IPS-18c (cell line): Measurements from ENCODE around the gene TSC2.

ENCODE experiments used
- H3K4me3 ChIP-seq: 2 replicates; pipeline ENCODE4 v1.7.0; 2013; ENCODE audit warnings: low read depth, mild to moderate bottlenecking, low read length, moderate library complexity; ENCODE audit not compliant: insufficient read depth
- H3K9me3 ChIP-seq: one replicate; pipeline ENCODE4 v1.6.1; 2013; ENCODE audit warnings: mild to moderate bottlenecking, low read length, moderate library complexity; ENCODE audit not compliant: control insufficient read depth, insufficient read depth

The TSC2 gene

DNA sequence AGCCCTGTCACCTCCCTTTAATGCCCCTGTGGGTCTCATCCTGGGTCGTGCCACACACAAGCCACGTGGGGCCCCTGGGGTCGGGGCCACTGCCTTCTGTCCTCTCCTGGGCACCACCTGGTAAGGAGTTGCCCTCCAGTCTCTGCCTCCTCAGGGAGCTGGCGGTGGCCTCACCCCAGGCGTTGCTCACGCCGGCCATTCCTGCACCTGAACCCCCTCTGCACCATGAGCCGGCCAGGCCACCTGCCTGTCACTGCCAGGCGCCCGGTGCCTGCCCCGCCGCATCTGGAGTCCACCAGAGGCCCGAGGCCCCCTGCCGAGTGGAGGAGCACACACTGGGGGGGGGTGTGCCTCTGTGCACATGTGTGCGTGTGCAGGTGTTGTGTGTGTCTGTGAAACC is 10.7 kb upstream of the TSC2 start:
- no peak overlapping the region for H3K4me3 ChIP-seq
- H3K9me3 ChIP-seq = no peaks in the 10 kb centered on the region

DNA sequence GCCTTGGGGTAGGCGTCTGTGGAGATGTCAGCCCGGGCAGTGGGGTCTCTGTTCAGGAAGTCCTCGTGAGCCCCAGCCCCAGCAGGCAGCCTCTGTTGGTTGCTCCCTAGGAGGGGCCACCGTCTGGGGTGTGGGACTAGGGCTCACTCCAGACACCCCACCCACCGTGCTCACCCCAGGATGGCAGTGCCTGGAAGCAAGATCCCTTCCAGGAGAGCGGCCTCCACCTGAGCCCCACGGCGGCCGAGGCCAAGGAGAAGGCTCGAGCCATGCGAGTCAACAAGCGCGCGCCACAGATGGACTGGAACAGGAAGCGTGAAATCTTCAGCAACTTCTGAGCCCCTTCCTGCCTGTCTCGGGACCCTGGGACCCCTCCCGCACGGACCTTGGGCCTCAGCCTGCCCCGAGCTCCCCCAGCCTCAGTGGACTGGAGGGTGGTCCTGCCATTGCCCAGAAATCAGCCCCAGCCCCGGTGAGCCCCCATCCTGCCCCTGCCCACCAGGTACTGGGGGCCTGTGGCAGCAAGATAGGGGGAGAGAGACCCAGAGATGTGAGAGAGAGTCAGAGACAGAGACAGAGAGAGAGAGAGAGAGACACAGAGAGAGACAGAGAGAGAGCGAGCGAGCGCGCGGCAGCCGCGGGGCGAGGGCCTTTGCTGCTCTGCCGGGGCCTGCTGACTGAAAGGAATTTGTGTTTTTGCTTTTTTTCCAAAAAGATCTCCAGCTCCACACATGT is 10.0 kb upstream of the TSC2 start:
- no peak overlapping the region for H3K4me3 ChIP-seq
- H3K9me3 ChIP-seq = no peaks in the 10 kb centered on the region

DNA sequence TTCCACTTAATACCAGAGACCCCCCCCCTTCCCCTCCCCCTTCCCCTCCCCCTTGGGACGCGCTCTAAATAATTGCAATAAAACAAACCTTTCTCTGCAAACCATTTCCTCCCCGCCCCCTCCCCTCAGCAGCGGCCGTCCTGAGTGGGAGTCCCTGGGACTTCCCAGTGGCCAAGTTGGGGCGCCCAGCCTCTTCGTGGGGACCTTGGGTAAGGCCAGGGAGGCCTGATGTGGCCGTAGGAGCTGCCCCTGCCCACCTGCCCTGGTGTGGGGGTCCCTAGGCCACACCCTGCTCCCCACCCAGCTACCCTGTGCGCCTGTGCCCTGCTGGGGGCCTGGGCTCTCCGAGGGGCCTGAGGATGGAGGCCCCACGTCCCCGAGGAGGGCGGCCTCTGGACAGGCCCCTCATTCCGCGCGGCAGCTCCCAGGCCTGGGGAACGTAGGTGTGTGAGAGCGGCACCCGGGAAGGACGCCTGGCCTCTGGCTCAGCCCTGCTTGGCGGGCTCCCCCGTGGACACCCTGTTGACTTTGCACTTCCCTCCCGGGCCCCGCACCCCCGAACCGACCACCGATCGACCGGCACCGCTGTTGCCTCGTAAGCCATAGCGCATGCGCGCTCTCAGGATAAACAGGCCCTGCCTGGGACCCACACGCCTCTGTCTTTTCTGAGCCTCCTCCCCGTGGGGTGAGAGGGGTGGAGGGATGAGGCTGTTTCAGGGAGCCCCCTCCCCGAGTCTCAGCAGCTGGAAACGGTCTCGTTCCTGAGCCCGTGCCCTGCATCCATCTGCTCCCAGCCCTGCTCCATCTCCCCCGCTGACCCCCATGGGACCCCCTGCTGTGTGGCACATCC is 9.2 kb upstream of the TSC2 start:
- no peaks in the 10 kb centered on the region for H3K9me3 ChIP-seq
- H3K4me3 ChIP-seq = no peak overlapping the region

DNA sequence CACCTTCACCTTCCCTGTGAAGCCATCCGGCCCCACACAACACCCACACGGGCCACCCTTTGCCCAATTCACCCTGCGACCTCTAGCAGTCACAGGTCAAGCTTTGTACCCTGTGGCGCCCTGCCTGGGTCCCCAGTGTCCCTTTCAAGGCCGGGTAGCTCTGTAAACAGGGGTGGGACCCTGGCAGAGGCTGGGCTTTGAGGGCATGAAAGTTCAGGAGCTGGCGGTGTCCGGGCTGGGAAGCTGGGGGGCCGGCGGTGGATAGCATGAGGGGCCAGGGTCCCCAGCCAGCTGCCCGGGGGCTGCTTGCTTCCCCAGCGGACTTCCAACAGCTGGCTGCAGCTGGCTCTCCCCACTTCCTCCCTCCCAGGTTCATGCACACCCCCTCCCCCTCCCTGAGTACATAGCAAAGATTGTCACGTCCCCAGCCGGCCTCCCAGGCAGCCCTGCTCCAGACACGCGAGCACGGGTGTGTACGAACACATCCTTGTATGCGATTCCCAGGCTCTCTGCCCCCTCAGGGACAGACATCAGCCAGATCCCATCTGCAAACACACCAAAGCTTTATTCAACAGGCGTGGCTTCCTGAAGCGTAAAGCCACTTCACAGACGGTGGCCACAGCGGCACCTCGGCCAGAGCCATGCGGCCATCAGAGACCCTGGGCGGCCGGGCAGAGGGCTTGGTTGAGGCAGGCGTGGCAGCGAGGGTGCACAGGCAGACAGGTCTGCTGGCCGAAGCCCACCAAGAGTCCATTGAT is 8.3 kb upstream of the TSC2 start:
- Histone ChIP-seq H3K9me3 (no peaks in the 10 kb centered on the region), H3K4me3 (no peak overlapping the region)

DNA sequence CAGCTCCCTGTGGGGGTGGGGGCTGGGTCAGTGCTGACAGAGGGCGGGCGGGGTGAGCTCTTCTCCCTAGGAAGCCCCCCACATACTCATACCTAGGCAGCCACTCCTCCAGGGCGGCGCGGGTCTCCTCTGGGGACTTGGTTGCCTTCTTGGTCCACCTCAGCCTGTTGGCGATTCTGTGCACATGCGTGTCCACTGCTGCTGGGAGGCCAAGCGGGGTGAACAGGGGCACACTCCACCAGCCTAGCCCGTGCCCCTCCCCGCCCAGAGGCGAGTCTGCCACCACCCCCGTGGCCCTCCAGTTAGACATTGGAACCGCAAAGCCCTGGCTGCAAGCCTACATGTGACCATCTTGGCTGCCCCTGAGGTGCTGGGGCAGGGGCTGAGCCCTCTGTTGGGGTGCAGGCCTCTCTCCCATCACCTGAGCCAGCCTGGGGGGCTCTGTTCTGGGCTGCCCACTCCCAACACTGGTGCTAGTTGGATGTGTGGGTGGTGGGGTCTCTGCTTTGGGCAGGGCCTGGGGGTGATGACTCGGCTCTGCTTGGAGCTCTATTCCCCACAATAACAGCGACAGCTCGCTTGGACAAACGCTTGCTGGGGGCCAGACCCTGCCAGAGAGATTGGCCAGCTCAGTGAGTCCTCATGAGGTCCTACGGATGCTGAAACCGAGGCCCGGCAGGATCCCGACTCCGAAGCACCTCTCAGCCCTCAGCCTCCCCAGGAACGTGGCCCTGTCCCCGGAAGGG is 7.6 kb upstream of the TSC2 start:
- no peak overlapping the region for H3K4me3 ChIP-seq

DNA sequence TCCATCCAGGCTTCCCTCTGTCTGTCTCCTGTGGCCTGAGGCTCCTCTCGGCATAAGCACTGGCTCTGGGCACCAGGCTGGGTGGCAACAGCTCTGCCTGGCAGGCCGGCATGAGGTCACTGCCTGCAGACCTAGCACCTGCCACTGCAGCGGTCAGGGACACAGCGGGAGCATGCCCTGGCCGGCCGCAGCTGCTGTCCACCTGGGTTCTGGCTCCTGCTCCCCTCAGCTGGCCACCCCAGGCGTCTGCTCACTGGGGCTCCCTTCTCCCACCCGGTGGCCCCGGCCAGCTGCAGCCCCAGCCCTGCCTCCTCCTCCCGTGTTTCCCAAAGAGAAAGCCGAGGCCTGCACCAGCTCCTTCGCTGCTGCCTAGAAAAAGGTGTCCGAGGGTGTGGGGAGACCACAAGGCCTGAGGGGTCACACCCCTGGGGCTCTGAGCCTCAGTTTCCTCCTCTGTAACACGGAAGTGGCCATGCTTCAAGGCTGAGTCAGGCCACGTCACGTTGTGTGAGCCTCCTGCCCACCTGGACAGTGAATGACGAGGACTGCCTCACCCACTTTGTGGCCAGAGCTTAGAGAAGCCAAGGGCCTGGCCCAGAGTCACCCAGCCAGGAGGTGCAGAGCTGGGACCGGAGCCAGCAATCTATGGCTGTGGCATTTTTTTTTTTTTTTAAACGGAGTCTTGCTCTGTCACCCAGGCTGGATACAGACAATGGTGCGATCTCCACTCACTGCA is 6.8 kb upstream of the TSC2 start:
- no peaks in the 10 kb centered on the region for H3K9me3 ChIP-seq
- H3K4me3 ChIP-seq = no peak overlapping the region

More for the DNA sequence above, 7.6 kb upstream of the TSC2 start:
- H3K9me3 ChIP-seq = no peaks in the 10 kb centered on the region

DNA sequence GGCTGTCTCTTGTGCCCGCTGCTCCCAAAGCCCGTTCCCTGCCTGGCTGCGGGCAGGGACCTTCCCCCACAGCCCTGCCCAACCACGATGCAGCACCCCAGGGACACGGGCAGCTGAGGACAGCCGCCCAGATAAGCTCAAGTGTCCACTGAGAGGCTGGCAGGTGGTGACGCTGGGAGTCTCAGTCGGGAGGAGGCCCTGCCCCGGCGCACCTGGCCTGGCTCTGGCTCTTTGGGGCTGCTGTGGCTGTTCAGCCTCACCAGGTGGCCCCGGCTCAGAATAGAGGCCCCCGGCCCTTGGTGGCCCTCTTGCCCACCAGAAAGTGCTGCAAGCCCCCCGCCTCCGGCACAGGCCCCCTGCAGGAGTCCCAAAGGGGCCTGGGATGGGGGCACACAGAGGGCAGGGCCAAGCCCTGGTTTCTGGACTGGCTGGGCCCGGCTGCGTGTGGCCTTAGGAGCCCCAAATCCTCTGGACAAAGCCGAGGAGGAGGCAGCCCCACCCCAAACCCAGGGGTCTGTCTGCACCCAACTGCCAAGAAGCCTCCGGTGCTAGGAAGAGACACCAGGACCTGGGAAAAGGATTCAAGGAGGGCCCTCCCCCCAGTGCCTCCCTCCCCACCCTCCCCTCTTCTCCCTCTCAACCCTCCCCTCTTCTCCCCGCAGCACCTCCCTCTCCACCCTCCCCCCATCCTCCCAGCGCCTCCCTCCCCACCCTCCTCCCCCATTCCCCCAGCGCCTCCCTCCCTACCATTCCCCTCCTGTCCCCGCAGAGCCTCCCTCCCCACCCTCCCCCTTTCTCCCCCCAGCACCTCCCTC is 5.4 kb upstream of the TSC2 start:
- no peaks in the 10 kb centered on the region for H3K9me3 ChIP-seq
- H3K4me3 ChIP-seq = no peak overlapping the region

DNA sequence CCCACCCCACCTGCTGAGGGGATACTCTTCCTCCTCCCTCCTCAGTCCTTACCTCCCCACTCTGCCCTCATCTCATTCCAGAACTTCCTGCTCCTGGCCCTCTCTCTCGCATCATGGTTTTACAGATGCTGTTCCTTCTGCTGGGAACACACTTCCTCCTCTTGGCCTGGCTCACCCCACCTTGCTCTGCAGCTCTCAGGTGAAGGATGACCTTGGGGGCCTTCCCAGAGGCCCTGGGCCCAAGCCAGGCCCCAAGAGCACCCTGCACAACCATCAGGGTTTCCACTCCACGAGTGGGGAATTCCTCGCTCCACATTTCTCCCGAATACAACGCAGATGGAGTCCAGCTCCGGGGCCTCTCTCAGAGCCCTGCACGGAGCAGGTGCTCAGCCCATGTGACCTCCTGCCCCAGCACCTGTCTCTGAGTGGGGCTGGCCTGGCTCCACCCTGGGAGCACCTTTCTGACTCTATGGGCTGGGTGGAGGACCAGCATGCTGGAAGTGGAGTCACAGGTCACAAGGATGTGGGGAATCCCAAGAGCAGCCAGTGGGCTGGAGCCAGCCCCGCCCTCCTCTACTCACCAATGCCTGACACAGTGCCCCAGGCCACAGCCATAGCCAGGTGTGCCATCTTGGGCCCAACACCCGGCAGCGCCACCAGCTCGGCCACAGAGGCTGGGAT is 4.7 kb upstream of the TSC2 start:
- Histone ChIP-seq H3K9me3 (no peaks in the 10 kb centered on the region), H3K4me3 (no peak overlapping the region)

DNA sequence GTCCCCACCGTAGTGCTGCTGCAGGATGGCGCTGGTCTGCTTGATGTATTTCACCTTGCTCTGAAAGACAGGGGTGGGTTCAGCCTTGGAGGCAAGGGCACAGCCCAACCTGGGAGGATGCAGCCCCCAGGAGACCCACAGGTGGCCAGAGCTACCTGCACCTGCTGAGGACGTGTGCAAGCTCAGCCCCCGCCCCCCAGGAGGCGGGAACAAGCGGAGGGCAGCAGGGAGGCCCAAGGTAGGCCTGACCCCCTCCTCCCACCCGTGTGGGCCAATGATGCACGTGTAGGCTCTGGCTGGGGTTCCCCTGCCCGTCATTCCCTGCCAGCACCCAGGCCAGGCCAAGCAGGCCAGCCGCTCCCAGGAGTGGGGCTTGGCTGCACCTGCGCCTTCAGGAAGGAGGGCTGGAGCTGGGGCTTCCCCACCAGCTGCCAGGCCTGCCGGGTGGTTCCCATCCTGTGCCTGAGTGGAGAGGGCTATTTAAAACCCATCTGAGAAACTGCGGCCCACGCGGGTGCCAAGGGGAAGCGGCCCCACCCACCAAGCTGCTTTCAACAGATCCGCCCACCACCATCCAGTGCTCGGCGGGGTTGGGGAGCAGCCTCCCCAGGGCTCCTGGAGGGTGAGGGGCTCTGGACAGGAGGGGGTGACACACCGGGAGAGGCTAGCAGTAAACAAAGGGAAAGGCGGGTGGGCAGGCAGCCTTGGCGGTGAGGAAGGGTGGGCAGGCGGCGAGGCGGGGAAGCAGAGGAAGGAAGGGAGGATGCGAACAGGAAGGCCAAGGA is 3.9 kb upstream of the TSC2 start:
- Histone ChIP-seq H3K9me3 (no peaks in the 10 kb centered on the region), H3K4me3 (no peak overlapping the region)

DNA sequence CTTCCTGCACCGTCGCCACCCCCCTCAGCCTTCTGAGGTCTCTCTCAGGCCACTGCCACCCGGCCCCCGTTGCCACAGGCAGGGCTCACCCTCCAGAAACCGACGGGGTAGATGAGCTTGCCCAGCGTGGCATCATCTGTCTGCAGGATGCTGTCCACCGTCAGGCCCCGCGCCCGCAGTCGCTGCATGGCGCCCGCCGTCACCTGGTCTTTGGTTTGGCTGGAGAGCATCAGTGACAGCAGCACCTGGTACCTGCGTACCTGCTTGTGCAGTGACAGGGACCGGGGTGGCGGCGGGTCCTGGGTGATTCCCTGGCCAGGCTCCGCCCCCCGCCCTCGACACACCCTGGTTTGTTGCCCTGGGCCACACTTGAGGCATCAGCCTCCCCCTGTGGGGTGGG is 3.2 kb upstream of the TSC2 start:
- Histone ChIP-seq H3K4me3 (no peak overlapping the region), H3K9me3 (no peaks in the 10 kb centered on the region)

DNA sequence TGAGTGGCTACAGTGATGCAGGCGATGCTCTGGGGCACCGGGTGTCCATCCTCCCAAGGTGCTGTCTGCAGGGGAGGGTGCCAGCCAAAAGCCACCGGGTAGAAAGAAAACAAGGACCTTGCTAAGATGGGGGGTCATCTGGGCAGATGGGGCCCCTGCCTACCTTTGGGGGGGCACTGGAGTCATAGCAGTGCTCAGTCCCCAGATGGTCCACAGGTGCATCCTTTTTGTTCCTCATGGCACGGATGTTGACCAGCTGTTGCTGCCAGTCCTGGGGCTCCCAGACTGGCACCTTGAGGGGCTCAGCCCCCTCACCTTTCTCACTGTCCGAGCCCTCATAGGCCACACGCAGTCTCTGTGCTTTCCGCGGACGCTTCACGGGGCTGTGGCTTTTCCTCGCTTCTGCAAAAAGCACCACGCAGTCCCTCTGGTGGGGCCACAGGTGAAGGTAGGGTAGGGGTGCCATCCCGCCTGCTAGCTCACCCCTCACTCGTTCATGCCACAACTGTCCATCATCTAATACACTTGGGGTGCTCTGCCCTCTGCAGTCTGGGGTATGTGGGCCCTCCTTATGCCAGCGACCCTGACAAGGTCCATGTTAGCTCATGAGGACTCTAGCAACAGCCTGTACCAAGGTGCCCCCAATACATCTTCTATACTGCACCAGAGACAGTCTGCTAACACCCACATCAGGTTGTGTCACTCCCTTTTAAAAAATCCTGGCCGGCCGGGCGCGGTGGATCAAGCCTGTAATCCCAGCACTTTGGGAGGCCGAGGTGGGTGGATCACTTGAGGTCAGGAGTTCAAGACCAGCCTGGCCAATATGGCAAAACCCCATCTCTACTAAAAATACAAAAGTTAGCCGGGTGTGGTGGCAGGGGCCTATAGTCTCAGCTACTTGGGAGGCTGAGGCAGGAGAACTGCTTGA is 1.6 kb upstream of the TSC2 start:
- H3K4me3 ChIP-seq = no peak overlapping the region

DNA sequence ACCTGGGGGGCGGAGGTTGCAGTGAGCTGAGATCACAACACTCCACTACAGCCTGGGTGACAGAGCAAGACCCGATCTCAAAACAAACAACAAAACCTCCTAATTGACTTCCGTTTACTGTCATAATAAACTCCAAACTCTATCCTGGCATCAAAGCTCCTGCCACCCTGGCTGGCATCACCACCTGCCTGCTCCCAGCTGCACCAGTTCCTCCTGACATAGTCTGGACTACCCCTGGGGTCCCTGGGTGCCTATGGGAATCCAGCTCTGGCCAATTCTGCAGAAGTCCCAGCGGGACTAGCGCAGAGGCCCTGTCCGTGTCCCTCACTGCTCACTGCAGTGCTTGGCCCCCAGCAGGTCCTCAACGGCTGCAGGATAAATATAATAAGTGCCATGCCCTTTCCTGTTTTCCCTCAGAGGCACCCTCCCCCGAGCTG is 874 bp upstream of the TSC2 start:
- H3K9me3 ChIP-seq = no peaks in the 10 kb centered on the region
- peak overlapping the region; percentile 90 for H3K4me3 ChIP-seq

More for the DNA sequence above, 1.6 kb upstream of the TSC2 start:
- no peaks in the 10 kb centered on the region for H3K9me3 ChIP-seq

DNA sequence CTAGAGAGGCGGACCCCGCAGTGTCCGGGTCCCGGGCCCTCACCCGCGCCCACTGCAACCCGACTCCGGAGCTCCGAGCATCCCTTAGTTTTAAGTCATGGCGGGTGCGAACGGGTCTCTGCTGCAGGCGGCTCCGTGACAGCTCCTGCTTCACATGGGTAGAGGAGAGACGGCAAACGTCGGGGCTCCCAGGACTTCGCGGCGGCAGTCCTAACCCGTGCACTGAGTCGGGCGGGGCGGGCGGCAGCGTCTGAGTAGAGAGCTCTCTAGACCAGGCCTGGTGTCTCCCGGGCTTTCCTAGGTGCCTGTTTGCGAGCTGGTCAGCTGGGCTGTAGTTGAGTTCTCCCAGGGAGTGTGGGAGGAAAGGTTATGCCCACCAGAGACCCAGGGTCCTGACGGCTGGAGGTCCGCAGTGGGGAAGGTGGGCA is 345 bp downstream of the TSC2 start:
- Histone ChIP-seq H3K9me3 (no peaks in the 10 kb centered on the region), H3K4me3 (peak overlapping the region; percentile 90)

DNA sequence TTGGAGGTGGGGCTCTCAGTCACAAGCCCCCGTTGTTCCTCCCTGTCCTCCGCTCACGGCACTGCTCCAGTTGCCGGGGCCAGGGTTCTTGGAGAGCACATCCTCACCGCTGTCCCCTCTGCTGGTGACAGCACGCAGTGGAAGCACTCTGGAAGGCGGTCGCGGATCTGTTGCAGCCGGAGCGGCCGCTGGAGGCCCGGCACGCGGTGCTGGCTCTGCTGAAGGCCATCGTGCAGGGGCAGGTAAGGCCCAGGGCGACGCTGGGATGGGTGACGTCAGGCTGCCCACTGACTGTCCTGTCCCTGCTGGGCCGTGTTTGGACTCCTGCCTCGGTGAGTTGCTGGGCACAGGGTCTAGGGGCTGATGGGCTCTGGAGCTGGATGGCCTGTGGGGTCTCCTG is 5.4 kb downstream of the TSC2 start:
- no peaks in the 10 kb centered on the region for H3K9me3 ChIP-seq
- no peak overlapping the region for H3K4me3 ChIP-seq
